ENCODE results near the gene CCT6B.

CCT6B gene

GRCh38 chr17:34884597-34884996 is 76.7 kb downstream of the CCT6B start:
- no peak for DNase-seq (ENCODE audit: low read depth in 3 of 3)

- no peak for DNase-seq (ENCODE audit: low read depth in 3 of 3)
These were observed 77.9 kb downstream of the CCT6B start for GRCh38 chr17:34883106-34884000.

DNA sequence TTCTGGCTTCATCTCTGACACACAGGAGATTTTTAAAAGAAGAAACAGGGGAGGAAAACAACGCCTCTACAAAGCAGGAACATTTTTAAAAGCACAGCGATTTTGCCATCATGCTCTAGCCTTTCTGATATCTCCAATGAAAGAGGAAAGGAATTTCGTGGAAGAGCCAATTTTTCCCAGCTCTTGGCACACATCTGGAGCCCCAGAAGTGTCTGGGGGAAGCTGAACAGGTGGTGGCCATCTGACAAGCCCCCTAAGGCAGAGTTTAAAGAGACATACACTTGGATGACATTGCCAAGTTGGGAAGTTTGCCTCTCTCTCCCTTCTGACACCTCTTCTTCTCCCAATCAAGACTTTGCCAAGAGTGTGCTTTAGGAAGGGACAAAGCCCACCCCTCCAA is 82.1 kb downstream of the CCT6B start:
- DNase-seq (ENCODE audit: low read depth in 3 of 3) = no peak
